Heart right ventricle (tissue), 16 donors: ENCODE data around the gene MYB. TPM values are rescaled to one million over a fixed set of nuclear protein-coding genes. Genes with fewer than 3 reads are reported as not detected.

Experiments used
- ATAC-seq, 8 donors: fragments of 200-7000 bp; cut with Tn5 transposase; one replicate each; pipeline ENCODE4 v1.9.1; 2020; ENCODE audit warnings: mild to moderate bottlenecking in 8 of 8, moderate library complexity in 8 of 8, moderate number of reproducible peaks in 1 of 8
- DNase-seq, 2 donors: peaks; one replicate each; pipeline ENCODE4 v3.0.0-alpha.2; 2020
- H3K27ac ChIP-seq, 10 donors: fragments of 200-600 bp; sonication (generic) in 2 of 10; one replicate each; pipeline versions ENCODE4 v1.5.0 to v1.8.0; 2020 to 2022; ENCODE audit warnings: mild to moderate bottlenecking in 3 of 10
- H3K27me3 ChIP-seq, 7 donors: fragments of 200-600 bp; one replicate each; pipeline ENCODE4 v1.8.0; 2021 to 2022; ENCODE audit warnings: mild to moderate bottlenecking in 2 of 7
- H3K36me3 ChIP-seq, 9 donors: fragments of 200-600 bp; sonication (generic) in 1 of 9; one replicate each; pipeline versions ENCODE4 v1.5.0 to v1.8.0; 2020 to 2022; ENCODE audit warnings: mild to moderate bottlenecking in 2 of 9
- H3K4me1 ChIP-seq, 9 donors: fragments of 200-600 bp; sonication (generic) in 1 of 9; one replicate each; pipeline versions ENCODE4 v1.5.0 to v1.8.0; 2020 to 2022; ENCODE audit warnings: mild to moderate bottlenecking in 4 of 9
- H3K4me3 ChIP-seq, 10 donors: fragments of 200-600 bp; sonication (generic) in 2 of 10; one replicate each; pipeline versions ENCODE4 v1.5.0 to v1.8.0; 2020 to 2022; ENCODE audit warnings: mild to moderate bottlenecking in 7 of 10, moderate library complexity in 2 of 10
- H3K9me3 ChIP-seq, 11 donors: fragments of 200-600 bp in 10 of 11; sonication (generic) in 2 of 11; one replicate each; pipeline versions ENCODE4 v1.5.0 to v1.8.0; 2013 to 2022; ENCODE audit warnings: mild to moderate bottlenecking in 2 of 11, control low read depth in 1 of 11, moderate library complexity in 1 of 11
- WGBS, 2 donors: extraction: QIAGEN DNeasy Blood & Tissue Kit; methylation state at CpG; one replicate each; pipeline ENCODE4 v1.1.7; 2013; ENCODE audit warnings: inconsistent platforms in 1 of 2; 5-methylcytosine and 5-hydroxymethylcytosine counted together
- intact Hi-C, 10 donors: fragments of 100-400 bp; cut with DNase I; formaldehyde crosslinking; loops; one replicate each; pipeline versions ENCODE4 v1.11.1 to v1.14.2; 2022
- polyA plus RNA-seq, 2 donors: library from polyadenylated mRNA; stranded (reverse); fragments of 200-250 nt; gene quantifications; one replicate each; pipeline ENCODE4 v1.2.3, GENCODE V29; 2013
- total RNA-seq, 10 donors: library from RNA; stranded (reverse); fragmentation: NEBNext Ultra II Directional in 3 of 10; extraction: Animal tissue kit (Norgen Biotek cat#: 25700) in 3 of 10; gene quantifications; one replicate each; pipeline versions ENCODE4 v1.2.1 to v1.2.4, GENCODE V29; 2021 to 2023
- TF ChIP-seq, protein P1 (sequence below), 9 donors: fragments of 200-600 bp; sonication (generic) in 2 of 9; IDR thresholded peaks; one replicate each; pipeline versions ENCODE4 v1.5.0 to v1.8.0; 2021 to 2022; ENCODE audit warnings: antibody characterized with exemption in 9 of 9, mild to moderate bottlenecking in 5 of 9, moderate library complexity in 1 of 9
- donor health status: Arrhythmogenic right ventricular cardiomyopathy.
- donor health status: ischemic (EF 13 %, LVEDD 7.1; RV severe dilation, severe dysfunction).
- donor health status: healthy with polysubstance abuse.
- donor health status: DM: no; HTN: yes; CAD: no.
- donor health status: DM: no; HTN: no; CAD: no.
- donor health status: ischemic (EF 25% LVEDD 6.9; RV normal size, moderate dysfunction).
- donor health status: ischemic (EF 25% LVEDD 5.7; RV mildly dilated, moderate dysfunction).
- donor health status: healthy.
- donor health status: DM: yes; HTN: yes; CAD: no.
- donor health status: Ischemic cardiomyopathy.
- donor health status: ischemic (EF 35%, LVEDD 5.7; RV mildly dilated, moderate dysfunction).
- donor health status: nonischemic (EF 11% LVEDD 7.7; RV severe dilation, severe dysfunction).
- donor health status: DM: yes; HTN: yes; CAD: no.
- donor health status: PGD.
- donor health status: ischemic (EF 29% LVEDD 5.4; RV normal size, mild dysfunction).
- donor health status: nonischemic (EF 23%, LVEDD 6.1; RV moderate dilation, normal function).

The MYB gene
- total and polyA plus RNA-seq, 12 donors, result 0.01 to 0.39 (median 0.13) TPM; not detected in 8

DNA sequence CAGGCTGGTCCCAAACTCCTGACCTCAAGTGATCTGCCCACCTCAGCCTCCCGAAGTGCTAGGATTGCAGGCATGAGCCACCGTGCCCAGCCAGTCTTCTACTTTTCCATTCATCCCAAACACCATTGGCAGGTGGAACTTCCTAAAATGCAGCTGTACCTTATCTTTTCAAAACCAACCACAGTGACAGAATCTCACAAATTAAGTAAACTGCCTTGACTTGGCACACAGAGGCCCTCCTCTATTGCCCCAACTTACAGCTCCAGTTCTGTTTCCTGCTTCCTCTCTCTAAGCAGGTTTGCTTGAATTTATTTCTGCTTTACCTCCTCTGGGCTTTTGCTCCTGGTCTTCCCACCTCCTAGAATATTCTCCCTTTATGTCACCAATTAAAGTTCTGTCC, 7.6 kb downstream of the MYB start:
- no peaks in the 10 kb centered on the region for H3K9me3 ChIP-seq
- DNase-seq (no peak), ATAC-seq (no peak)
- no peaks in the 10 kb centered on the region for H3K36me3 ChIP-seq
- peaks cover 0 to 23% (median 3%) of the 10 kb centered on the region in 9 donors for H3K4me1 ChIP-seq
- no peak overlapping the region for H3K27ac ChIP-seq
- TF ChIP-seq, protein P1, sequence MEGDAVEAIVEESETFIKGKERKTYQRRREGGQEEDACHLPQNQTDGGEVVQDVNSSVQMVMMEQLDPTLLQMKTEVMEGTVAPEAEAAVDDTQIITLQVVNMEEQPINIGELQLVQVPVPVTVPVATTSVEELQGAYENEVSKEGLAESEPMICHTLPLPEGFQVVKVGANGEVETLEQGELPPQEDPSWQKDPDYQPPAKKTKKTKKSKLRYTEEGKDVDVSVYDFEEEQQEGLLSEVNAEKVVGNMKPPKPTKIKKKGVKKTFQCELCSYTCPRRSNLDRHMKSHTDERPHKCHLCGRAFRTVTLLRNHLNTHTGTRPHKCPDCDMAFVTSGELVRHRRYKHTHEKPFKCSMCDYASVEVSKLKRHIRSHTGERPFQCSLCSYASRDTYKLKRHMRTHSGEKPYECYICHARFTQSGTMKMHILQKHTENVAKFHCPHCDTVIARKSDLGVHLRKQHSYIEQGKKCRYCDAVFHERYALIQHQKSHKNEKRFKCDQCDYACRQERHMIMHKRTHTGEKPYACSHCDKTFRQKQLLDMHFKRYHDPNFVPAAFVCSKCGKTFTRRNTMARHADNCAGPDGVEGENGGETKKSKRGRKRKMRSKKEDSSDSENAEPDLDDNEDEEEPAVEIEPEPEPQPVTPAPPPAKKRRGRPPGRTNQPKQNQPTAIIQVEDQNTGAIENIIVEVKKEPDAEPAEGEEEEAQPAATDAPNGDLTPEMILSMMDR (IDR thresholded peaks at IDR 0.05), result no peak
- peaks cover 0 to 65% (median 48%) of the 10 kb centered on the region in 7 donors for H3K27me3 ChIP-seq
- intact Hi-C loops, result no loop called here
- no peak overlapping the region for H3K4me3 ChIP-seq
- 88 to 98% methylated on average over 2 of the region's 2 CpGs for WGBS, 2 donors

DNA sequence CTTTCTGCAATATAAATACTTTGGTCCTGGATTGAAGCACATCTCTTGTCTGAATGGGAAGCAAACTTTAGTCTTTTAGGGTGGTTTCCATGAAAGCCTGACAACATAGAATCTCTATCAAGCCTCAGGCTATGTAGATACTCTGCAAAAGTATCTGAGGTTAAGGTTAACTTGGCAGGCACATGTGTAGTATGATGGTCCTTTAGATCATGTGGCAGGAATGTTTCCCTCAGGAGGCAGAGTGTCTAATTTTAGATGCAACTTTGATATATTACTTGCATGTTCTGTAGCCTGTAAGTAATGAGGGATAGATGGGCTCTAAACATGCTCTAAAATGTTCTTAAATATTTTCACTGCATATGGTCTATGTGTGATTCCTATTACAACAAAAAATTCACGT, 8.2 kb downstream of the MYB start:
- Histone ChIP-seq H3K4me3 (no peak overlapping the region), H3K27ac (no peak overlapping the region), H3K9me3 (no peaks in the 10 kb centered on the region), H3K36me3 (no peaks in the 10 kb centered on the region), H3K27me3 (peaks cover 0 to 59% (median 41%) of the 10 kb centered on the region in 7 donors), H3K4me1 (peaks cover 0 to 17% (median 0%) of the 10 kb centered on the region in 9 donors)
- DNase-seq (no peak), ATAC-seq (no peak)
- TF ChIP-seq, protein P1 (IDR thresholded peaks at IDR 0.05), result no peak
- 76 to 79% methylated on average over 1 of the region's 1 CpG for WGBS, 2 donors
- intact Hi-C loops, result no loop called here

DNA sequence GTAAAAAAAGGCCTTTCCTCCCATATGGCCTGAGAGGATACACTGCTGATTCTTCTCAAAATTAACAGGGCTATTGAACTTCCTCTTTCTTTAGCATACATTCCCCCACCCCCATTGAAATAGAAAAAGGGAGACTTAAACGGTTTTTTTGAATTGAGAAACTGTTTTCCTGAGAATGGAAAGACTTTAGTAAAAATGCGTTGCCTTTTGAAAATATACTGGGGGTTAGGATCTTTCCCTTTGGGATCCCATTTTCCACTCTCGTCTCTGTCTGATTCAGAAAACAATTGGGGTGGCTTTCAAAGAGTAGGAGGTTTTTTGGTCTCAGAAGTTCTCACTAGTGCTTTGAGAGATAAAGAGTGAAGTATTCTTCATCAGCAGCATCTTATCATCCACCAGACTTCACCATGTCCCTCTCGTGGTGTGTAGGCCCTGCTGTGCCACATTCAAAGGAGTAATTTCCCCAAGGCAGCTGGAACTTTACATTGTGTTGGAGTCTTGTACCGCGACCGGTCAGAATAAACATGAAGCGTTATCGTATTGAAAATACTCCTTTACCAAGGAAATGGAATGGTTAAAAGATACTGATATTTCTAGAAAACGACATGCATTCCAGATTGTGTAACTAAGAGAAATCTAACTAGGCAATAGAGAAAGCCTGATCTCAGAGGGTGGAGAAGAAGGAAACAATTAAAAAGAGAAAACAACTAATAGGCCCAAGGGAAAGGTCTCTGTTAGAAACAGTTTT, 10.6 kb downstream of the MYB start:
- Histone ChIP-seq H3K4me1 (peaks cover 0 to 32% (median 0%) of the 10 kb centered on the region in 9 donors), H3K27me3 (peaks cover 0 to 36% (median 20%) of the 10 kb centered on the region in 7 donors), H3K36me3 (no peaks in the 10 kb centered on the region), H3K27ac (peak overlapping the region in 1 of 10 donors; percentile 46), H3K4me3 (no peak overlapping the region), H3K9me3 (no peaks in the 10 kb centered on the region)
- DNase-seq, result no peak
- ATAC-seq, result no peak
- 82 to 89% methylated on average over 10 of the region's 10 CpGs for WGBS, 2 donors
- TF ChIP-seq, protein P1 (IDR thresholded peaks at IDR 0.05), result no peak
- intact Hi-C loops, result no loop called here

DNA sequence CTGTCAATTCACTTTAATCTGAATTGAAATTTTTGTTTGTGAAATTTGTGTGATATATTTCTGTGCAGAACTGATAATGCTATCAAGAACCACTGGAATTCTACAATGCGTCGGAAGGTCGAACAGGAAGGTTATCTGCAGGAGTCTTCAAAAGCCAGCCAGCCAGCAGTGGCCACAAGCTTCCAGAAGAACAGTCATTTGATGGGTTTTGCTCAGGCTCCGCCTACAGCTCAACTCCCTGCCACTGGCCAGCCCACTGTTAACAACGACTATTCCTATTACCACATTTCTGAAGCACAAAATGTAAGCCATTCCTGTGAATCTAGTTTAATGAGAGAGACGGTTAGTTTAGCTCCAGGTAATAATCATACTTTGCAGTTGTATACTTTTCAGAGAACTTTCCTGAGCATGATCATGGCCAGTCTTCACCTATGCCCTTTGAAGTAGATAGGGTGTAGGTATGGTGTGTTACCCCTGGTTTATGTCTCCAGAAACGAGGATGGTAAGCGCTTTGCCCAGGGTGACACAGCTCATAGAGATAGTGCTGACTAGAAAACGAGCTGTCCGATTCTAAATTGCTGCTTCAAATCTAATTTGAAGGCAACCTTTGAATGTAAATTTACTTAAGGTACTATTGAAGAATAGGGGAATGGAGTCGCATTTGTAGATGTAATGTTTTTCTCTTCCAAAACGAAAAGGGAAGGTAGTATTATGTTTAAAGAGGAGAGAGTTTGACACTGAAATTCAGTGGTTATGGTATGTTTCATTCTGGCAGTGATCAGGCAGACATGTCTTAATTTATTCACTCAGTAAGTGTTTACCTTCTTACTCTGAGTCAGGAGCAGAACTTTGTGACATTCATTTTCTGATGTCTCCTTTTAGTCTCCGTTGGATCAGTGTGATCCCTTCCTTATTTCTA, 11.4 kb downstream of the MYB start:
- Histone ChIP-seq H3K27ac (no peak overlapping the region), H3K4me3 (no peak overlapping the region), H3K27me3 (peaks cover 0 to 27% (median 12%) of the 10 kb centered on the region in 7 donors), H3K36me3 (no peaks in the 10 kb centered on the region), H3K9me3 (no peaks in the 10 kb centered on the region), H3K4me1 (peaks cover 0 to 32% (median 0%) of the 10 kb centered on the region in 9 donors)
- TF ChIP-seq, protein P1 (IDR thresholded peaks at IDR 0.05), result no peak
- DNase-seq (no peak), ATAC-seq (no peak)
- 84 to 86% methylated on average over 13 of the region's 13 CpGs for WGBS, 2 donors
- intact Hi-C loops, result no loop called here
